Stimulated activated CD8-positive, alpha-beta memory T cell treated with anti-CD3 and anti-CD28 coated beads, Interleukin-15, amount 100 ng/mL, for 24 hours (primary cell): ENCODE data around the gene DENND4B.

Experiments
- DNase-seq: peaks from one replicate; pipeline ENCODE4 v3.0.0-alpha.2; 2020; ENCODE audit warnings: low read depth

DENND4B gene

DNA sequence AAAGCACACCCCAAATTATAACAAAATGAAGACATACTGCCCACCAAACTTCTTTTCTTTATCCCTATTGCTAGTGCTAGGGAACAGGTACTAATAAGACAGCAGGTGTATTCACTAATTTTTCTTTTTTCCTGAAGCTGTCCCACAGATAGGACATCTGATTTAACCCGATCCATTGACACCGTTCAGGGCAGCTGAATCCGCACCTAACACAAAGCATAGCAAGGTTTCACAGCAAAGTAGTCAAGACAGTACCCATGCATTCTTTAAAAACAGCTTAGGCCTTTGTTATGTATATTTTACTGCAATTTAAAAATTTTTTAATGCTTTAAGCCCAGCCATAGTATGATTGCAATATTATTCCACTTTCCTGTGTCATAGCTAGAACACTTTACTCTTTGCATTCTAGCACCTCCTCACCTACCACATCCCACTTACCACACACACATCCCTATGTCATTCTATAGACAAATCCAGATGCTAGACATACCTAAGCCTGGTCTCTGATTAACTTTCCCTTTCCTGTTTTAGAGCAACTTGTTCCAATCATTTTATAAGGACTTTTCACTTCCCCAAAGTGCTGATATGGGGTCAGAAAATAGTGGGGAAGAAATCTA, 64.1 kb downstream of the DENND4B start:
- no peak for DNase-seq

DNA sequence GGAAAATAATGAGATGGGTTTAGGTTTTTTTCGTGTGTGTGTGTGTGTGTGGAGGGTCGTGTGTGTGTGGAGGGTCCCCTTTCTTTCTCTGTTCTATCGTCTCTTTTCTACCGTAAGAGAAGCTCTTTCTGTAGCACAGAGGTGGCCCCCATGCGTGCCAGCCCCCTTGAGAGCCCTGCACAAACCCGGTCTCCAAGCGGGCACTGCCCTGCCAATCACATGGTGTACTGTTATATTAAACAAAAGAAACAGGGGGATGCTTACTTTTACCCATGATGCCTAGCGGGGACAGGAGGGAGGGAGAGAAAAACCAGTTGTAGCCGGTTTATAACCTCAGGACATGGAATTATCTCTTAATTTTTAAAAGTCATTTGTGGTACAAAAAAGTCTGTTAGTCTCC, 64.8 kb downstream of the DENND4B start:
- no peak for DNase-seq

DNA sequence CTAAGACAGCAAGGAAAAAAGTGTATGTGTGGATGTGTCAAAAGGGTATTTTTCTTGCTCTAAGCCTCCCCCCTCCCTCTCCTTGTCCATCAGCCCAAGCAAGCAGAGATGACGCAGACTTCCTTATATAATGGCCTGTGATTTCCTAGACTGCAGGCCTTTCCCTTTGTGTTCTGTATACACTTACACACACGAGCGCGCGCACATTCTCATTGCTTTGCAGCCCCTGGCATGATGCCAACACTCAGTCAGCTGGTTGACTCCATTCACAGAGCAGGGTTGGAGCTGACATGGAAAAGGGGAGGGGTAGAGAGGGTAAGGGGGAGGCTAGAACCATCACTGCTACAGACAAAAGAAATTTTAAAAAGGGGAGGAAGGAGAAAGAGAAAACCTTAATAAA, 65.6 kb downstream of the DENND4B start:
- no peak for DNase-seq

DNA sequence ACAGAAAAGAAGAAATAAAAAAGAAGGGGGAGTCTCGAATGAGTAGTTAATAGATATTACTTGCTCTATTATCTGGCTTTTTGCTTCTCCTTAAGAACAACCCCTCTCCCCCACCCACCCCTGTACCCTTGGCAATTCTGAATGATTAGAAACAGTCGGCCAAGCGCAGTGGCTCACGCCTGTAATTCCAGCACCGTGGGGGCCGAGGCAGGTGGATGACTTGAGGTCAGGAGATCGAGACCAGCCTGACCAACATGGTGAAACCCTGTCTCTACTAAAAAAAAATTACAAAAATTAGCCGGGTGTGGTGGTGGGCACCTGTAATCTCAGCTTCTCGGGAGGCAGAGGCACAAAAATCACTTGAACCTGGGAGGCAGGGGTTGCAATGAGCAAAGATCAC, 66.5 kb downstream of the DENND4B start:
- no peak for DNase-seq
